Stimulated activated CD8-positive, alpha-beta memory T cell treated with anti-CD3 and anti-CD28 coated beads, Interleukin-7, amount 100 ng/mL, for 1 hour (primary cell): ENCODE data around the gene TMEM35B.
A peak's percentile ranks its signal among the peaks of the same experiment; 100 is the strongest.
"Not testable (repeated sequence)": the region's sequence is repeated elsewhere in the genome, so short reads cannot be mapped to it uniquely, and the experiment has no call there.

Source experiments
- DNase-seq, 2 donors: peaks; one replicate each; pipeline ENCODE4 v3.0.0-alpha.2; 2020; ENCODE audit warnings: low read depth in 2 of 2

Gene TMEM35B

DNA sequence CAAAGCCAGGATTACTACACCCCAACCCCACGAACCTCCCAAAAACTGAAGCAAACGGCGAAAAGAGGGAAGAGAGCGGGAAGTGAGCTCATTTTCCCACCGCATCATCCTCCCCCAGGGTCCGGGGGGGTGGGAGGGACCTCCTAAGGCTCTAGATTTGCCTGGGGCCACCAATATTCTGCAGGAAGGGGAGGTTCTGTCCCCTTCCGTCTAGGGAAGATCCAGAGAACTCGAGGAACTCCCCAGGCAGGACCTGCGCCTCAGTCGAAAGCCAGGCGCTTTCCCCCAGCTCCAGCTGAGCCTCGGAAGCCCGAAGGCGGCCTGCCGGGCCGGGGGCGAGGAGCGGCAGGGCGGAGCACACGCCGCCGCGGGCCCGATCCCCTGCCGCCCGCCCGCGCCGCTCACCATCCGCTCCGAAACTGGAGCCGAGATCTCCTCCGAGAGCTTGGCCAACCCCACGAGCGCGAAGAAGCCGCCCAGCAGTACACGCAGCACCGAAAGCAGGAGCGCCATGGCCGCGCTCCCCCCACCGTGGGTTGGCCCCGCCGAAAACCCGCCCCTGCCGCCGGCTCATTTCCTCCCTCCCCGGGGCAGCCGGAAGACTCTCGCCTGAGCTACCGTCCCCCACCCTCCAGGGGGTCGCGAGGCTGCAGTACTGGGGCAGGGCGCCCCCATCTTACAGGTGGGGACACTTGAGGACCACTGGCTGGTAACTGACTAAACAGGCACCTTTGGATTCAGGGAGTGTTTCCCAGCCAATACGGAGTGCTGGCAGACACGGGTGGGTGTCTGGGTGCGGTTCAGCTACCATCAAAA is at the start of gene TMEM35B:
TMEM35B (minus strand) TSS at position 555 of the 816 bp plus-strand sequence; CDS start at position 513, 42 bp downstream.
- peak; percentile 59 to 64 for DNase-seq

DNA sequence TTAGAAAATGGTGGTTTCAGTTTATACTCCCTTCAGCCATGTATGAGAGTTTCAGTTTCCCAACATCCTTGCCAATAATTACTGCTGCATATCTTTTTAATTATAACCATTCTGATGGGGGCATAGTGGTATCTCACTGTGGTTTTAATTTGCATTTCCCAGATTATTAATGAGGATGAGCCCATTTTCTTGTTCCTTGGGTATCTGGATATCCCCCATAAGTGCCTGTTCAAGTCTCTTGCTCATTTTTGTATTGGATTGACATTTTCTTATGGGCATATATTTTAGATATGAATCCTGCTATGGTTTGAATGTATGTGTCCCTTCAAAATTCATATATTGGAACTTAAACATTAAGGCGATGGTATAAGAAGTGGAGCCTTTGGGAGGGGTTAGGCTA is 48.2 kb upstream of the TMEM35B start:
- no peak for DNase-seq

DNA sequence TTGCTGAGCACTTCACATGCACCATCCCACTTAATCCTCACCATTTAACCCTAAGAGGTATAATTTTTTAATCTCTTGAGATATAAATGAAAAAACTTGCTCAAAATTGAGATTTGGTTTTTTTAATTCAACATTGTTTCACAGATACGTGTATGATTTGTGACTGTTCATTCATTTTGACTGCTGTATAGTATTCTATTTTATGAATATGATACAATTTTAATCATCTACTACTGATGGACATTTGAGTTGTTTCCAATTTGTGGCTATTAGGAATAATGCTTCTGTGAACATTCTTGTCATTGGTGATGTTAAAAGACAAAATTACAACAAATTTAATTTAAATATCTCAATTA is 47.2 kb upstream of the TMEM35B start:
- no peak for DNase-seq

DNA sequence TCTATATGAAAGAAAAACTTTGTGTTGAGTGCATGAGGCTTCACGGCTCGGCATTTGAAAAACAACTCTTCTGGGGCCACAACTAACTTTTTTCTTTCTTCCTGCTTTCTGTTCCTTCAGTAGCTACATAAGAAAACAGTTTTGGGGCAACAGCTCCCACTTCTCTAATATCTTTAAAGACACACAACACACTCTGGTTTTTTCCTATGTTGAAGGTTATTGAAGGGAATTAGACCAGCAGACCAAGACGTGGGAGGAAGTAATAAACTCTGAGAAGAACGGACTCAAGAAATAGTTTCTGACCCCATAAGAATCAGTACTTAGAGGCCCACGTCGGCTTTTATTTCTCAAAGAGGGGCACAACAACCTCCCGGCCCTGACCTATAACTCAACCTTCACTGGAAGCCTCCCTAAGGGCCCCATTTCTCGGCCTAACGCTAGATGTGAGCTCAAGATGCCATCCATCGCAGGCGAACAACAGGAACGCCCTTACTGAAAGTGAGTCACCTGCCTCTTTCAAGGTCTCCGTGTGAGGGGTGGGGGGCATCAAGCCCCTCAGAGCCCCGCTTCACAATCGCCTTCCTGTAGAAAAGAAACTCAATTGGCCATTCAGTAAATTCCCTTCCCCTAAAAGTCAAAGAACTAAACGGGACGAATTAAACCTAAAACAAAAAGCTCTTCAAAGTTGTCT is 45.8 kb upstream of the TMEM35B start:
- peak in 1 of 2 donors; percentile 9 for DNase-seq

DNA sequence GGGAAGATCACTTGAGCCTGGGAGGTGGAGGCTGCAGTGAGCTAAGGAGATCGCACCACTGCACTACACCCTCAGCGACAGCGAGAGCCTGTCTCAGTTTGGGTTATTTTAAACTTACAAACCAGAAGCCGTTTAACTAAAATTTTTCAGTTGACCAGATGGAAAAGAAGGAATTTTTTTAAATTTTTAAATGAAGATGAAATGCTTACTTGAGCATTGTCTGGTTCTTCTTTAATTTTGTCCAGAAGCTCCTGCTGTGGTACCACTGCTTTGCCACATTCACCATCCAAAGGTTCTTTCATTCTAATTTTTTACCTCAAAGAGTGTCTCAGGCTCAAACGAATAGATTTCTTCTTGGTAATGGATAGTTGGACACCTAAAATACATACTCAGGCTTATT is 45.2 kb upstream of the TMEM35B start:
- DNase-seq: no peak

DNA sequence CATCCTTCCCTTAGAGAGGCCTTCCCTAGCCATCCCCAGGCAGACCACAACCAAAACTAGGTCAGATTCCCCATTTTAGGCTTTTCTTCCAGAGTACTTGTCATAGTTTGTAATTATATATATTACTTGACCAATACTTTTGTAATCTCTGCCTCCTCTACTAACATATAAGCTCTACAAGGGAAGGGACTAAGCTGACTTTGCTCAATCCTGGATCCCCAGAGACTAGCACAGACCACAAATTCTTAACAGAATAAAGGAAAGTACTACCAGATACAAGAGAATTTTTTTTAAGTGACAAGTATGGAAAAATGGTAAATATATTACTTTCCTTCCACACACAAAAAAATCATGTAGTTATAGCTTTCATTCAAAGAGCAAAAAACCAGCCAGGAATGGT is 44.6 kb upstream of the TMEM35B start:
- DNase-seq: no peak

DNA sequence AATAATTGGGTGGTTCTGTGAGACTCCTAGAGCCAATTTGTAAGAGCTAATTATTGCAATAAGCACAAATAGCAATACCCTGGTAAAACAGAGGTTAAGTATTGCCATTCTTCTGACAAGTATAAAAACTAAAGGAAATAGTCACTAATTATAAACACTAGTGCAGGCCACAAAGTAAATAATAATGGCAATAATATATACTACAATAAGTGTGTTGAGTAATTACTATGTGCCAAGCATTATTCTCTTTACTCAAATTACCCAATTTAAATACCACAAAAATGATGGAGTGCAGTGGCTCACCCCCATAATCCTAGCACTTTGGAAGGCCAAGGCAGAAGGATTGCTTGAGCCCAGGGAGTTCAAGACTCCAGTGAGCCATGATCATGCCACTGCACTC is 31.3 kb upstream of the TMEM35B start:
- DNase-seq: no peak

DNA sequence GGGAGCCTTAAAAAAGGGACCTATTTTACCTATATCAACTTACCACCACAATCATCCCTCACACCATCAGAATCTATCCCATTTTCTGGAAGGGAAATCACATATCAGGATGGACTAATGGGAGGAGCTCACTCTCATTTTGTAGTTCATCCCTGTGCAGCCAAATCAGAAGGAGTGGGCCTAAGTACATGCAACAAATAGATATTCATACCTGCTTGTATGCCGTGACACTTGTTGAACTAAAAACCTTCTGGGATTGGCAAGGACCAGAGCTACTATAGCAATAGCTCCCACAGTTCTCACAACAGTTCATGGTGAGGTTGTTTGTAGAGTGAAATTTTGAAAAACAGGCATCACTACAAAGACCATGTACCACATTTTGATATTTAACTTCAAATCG is 29.3 kb upstream of the TMEM35B start:
- no peak for DNase-seq

DNA sequence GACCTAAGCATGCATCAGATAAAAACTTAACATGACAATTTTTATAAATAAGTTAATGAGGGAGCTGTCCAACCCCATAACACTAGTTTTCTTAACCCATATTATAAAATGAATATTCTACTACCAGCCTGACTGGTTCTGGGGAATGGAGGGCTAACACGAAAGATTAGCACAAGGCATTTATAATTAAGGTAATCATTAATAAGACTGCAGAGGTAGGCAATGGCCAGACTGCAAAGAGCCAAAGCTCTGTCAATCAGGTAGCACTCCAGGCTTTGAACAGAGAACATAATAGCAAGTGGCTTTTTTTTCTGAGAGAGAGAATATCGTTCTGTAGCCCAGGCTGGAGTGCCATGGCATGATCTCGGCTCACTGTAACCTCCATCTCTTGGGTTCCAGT is 20.6 kb upstream of the TMEM35B start:
- DNase-seq: no peak

DNA sequence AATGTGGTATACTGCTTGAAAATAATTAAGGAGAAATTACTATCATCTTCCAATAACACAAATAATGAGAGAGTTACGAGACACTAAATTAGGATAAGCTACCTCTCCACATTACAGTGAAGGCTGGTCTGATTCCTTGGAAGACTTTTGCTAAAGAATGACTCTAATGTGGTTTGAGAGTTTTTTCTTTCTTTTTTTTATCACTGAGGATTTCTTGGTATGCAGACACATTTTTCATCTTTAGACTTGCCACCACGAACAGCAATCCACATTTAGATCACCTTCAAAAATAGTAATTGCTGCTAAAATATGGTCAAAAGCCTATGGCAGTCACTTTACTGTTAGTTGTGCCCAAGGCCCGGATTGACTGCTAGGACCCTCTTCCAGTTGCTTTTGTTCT is 16.6 kb upstream of the TMEM35B start:
- no peak for DNase-seq

DNA sequence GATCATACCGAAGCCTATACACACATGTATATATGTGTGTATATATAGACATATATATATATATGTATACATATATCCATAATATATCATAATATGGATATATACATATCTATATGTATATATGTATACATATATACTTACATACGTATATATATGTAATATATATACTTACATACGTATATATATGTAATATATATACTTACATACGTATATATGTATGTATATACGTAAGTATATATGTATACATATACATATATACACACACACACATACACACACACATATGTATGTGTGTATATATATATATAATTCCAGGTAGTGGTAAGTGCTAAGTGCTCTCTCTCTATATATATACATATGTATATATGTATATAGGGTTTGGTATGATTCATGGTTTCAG is 9.7 kb upstream of the TMEM35B start:
- DNase-seq: no peak

DNA sequence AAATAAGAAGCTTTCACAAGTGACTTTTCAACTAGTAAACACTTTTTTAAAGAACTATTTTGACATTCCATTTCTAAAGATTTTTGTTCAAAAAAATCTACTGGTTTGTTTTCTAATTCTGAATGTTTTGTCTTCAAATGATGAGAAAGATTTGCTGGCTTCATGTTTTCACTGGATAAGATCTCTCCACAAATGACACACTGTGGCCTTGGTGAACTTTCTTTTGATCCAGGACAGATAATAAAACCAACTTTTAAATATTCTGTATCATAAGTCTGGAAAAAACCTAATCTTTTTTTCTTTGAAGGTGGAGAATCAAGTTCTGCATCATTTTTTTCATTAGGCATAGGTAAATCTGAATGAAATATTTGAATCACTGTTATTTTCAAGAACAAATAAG is 3.4 kb upstream of the TMEM35B start:
- DNase-seq: no peak

DNA sequence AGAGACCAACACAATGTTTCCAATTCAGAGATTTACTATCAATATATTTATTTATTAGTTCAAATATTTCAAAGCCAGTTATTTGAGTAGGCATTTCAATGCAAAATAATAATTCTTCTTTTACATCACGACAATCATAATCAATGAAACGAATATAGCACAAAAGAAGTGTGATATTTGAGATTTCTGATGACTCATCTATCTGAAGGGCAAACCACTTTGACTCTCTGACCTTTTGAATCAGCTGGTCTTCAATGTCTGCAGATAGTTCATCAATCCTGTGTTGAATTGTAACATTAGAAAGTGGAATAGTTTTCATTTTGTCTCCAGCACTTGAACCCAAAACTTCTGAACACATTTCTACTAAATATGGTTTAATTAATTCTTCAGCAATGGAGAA is 3.0 kb upstream of the TMEM35B start:
- no peak for DNase-seq

DNA sequence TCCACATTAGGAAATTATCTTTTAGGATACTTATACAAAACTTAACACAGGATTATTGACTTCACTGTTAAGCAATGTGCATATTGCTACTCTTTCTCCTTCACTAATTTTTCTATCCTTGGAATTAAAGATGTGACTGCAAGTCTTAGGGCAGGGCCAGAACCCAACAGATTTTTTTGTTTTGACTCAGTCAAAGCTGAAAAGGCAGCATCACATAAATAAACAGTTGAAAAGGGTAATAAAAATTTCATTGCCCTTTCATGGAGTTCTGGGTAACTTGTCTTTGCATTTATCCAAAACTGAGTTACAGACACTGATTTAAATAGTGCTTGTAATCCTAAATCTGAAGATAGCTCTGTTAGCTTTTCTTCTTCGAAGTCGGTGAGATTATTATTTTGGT is 1.9 kb upstream of the TMEM35B start:
- DNase-seq: no peak

DNA sequence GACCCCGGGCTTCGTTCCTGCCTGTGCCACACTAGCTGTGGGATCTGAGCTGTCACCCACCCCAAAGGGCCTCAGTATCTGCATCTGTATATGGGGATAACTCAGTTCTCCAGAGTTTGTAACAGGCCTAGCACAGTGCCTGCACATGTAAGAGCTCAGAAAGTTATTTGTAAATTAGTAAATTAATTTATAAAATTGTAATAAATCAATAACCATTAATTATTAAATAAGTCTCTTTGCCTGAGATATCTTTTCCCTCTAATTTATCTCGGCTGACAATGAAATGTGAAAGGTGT is 410 bp upstream of the TMEM35B start:
- DNase-seq: not testable (repeated sequence)

DNA sequence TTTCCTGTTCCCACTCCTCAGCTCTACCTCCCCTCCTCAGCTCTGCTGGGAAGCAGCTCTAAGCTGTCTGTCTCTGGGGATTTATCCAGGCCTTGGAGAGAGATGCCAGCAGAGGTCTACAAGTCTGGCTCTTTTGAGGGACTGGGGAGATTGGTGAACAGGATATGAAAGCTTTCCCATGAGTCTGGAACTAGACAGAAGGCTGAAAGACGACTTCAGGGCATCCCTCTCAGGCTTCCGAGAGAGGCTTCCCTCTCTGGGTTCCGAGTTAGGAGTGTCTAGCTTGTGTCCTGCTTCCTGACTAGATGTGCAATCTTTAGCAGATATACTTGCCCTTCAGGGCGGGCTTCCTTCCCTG is 733 bp downstream of the TMEM35B start:
- no peak for DNase-seq

DNA sequence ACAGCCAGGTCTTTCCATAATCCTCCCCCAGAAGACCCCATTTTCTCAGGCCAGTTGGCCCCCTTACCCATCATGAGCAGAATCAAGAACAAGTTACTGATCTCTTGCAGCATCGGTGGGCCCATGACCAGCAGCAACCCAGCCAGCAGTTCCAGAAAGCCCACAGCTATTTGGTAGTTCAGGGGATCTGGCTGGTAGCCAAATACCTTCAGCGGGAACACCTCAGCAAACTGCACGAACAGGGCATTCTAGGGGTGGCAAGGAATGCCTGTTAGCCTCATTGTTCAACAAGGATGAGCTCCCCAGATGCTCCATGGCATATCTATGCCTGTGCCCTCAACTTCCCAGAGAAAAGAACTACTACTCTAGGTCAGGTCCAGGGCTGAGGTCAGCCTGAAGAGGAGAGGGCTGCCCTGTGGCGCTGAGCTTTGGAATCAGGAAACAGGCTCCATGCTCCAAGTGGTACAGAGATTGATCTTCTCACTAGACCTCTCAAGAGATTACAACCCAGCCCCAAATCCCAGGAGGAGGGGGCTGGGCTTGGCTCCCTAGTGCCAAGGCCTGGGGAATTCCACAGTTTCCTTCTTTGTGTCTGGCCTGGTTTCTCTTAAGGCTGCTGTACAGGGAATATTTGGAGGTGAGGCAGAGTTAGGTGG is 1.3 kb downstream of the TMEM35B start:
- no peak for DNase-seq

DNA sequence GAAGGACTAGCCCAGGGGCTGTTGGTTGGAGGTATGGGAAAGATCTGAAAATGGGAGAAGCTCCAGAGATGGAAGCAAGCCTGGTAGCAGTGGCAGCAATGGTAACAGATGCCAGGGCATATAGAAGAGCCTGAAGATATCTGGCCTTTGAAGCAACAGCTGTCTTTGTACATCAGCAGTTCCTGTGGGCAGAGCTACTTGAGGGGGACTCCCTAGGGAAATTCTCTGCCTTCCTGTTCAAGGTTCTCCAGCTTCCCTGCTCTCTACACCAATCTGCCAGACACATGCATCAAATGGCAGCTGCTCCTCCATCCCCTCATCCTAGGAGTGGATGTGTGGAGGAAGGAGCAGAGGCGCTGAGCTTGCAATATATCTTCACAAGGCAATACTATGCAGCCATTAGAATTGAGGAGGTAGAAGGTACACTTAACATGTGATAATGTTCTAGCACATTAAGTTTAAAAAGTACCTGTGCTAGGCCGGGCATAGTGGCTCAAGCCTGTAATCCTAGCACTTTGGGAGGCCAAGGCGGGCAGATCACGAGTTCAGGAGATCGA is 2.2 kb downstream of the TMEM35B start:
- no peak for DNase-seq

DNA sequence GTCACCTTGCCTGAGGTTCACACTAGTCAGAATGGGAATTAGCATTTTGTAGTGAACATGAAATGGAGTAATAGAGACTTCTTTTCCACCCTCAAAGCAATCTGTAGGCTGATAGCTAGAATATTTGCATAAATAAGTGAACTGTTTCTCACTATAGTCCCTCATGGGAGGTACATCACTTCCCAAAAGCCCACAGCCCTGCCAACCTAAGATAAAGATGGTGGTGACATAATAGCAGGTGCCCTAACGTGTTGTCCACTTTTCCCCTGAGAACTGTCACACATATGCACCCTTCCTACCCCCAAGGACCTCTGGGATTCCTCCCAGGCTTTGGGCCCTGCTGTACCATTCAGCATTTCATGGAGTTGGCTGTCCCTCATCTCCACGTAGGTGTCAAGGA is 4.4 kb downstream of the TMEM35B start:
- no peak for DNase-seq

DNA sequence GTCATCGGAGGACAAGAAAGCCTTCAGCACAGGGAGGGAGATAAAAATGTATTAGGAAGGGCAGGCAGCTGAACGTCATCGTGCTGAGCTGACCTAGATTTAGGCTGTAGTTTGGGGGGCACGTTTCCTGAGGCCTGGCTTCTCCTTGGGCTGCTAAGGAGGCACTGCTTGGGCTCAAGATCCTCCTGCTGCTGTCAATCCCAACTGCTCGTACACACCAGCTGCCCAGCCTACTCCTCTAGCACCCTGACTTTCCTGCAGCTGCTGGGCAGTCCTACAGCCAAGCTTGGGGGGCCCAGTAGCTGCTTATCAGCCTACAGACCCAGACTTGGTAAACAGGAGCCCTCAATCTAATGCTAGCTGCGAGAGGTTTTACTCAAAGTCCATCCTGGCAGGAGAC is 6.2 kb downstream of the TMEM35B start:
- DNase-seq: no peak

DNA sequence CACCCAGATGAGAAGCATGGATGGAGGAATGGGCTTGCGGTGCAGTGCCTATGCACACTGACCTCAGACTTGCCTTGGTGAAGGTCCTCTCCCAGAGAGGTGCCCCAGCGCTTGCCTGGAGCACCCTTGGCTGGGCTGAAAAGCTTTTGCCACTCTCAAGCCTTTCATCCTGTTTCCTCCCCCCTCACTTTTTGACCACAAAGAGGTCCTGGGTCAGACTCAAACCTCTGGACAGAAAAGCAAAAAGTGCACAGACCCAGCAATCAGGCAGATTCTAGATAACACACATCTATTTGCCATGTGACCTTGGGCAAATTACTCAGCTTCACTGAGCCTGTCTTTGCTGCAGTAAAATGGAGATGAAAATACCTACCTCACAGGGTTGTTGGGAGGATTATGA is 7.3 kb downstream of the TMEM35B start:
- DNase-seq: no peak

DNA sequence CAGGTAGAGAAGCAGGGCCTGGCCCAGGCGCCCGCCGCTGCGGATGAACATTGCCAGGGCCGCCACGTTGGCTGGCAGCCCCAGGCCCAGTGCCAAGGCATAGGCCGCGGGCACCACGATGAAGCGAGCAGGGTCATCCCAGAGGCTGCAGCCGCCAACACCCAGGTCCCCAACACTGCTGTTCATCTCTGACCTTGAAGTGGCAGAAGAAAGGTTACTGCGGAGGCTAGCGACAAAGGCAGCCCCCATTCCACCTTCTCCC is 8.0 kb downstream of the TMEM35B start:
- DNase-seq: no peak
